ENCODE measurements around the gene TPCN2.

The TPCN2 gene

GRCh38 chr11:69008737-69009440 is 39.8 kb upstream of the TPCN2 start:
- peaks cover 39 to 51% (median 43%) of the 10 kb centered on the region in 3 donors for H3K36me3 ChIP-seq
- intact Hi-C loops (cut with DNase I; ENCODE audit: low total_unique reads) = loop anchor here (5.0 to 10.0 kb wide), 2 partner anchors 78 to 84 kb away; no protein-coding TSS in a partner anchor
- H3K9me3 ChIP-seq = no peaks in the 10 kb centered on the region
- H3K4me1 ChIP-seq = peaks cover 9 to 82% (median 66%) of the 10 kb centered on the region in 4 donors
- peak overlapping the region; percentile 70 to 81 for H3K4me3 ChIP-seq
- peak; percentile 92 to 97 for DNase-seq
- H3K27me3 ChIP-seq = no peaks in the 10 kb centered on the region
- TF ChIP-seq CTCF (IDR thresholded peaks at IDR 0.05) = no peak
- peak overlapping the region; percentile 91 to 93 for H3K27ac ChIP-seq

DNA sequence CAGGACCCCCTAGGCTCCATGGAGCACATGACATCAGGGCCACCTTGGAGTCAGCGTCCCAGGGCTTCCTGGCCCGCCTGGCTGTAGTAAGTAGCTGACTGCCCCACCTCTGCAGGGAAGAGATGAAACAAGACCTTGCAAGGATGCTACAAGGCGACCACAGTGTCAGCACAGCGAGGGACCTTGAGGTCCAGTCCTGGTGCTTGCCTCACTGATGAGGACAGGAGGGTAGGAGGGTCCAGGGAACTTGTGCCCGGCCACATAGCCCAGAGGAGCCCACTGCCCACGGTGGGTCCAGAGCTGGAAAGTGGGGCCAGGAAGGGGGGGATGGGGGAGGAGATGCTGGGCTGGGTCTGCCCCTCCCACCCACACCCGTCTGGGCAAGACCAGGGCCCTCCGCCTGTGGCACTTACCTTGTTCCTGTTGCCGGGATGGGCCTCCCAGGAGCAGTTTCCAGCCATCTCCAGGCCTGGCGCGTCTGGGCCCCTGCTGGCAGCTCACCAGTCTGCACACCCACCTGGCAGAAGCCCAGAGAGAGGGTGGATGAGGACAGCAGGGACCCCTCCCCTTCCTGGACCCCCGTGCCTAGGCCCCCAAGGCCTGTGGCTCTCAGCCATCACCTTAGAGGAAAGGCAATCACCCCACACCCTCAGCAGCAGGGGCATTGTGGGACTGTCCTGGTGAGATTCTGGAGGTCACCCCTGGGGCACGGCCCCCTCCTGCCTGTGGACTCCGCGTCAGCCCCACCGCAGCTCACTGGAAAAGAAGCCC is 39.1 kb upstream of the TPCN2 start:
- TF ChIP-seq CTCF (IDR thresholded peaks at IDR 0.05) = no peak
- DNase-seq = peak in 1 of 2 donors; percentile 69
- peaks cover 32 to 43% (median 36%) of the 10 kb centered on the region in 3 donors for H3K36me3 ChIP-seq
- peak overlapping the region; percentile 91 to 93 for H3K27ac ChIP-seq
- no peaks in the 10 kb centered on the region for H3K27me3 ChIP-seq
- peak overlapping the region; percentile 70 to 81 for H3K4me3 ChIP-seq
- no peaks in the 10 kb centered on the region for H3K9me3 ChIP-seq
- intact Hi-C loops (cut with DNase I; ENCODE audit: low total_unique reads) = loop anchor here (5.0 to 10.0 kb wide), 3 partner anchors 38 to 85 kb away; partner anchors contain the start of gene TPCN2
- peaks cover 13 to 83% (median 68%) of the 10 kb centered on the region in 4 donors for H3K4me1 ChIP-seq

- peaks cover 24 to 35% (median 28%) of the 10 kb centered on the region in 3 donors for H3K36me3 ChIP-seq
- H3K27ac ChIP-seq = peak overlapping the region; percentile 91 to 93
- no peaks in the 10 kb centered on the region for H3K9me3 ChIP-seq
- no peak for DNase-seq
- peaks cover 13 to 80% (median 64%) of the 10 kb centered on the region in 4 donors for H3K4me1 ChIP-seq
- intact Hi-C loops (cut with DNase I; ENCODE audit: low total_unique reads) = loop anchor here (5.0 kb wide), 1 partner anchor 37 kb away; the partner anchor contains the start of gene TPCN2
- no peaks in the 10 kb centered on the region for H3K27me3 ChIP-seq
- TF ChIP-seq CTCF (IDR thresholded peaks at IDR 0.05) = no peak
- H3K4me3 ChIP-seq = peak overlapping the region; percentile 70 to 81
Observed at GRCh38 chr11:69010361-69010891, 38.3 kb upstream of the TPCN2 start.

DNA sequence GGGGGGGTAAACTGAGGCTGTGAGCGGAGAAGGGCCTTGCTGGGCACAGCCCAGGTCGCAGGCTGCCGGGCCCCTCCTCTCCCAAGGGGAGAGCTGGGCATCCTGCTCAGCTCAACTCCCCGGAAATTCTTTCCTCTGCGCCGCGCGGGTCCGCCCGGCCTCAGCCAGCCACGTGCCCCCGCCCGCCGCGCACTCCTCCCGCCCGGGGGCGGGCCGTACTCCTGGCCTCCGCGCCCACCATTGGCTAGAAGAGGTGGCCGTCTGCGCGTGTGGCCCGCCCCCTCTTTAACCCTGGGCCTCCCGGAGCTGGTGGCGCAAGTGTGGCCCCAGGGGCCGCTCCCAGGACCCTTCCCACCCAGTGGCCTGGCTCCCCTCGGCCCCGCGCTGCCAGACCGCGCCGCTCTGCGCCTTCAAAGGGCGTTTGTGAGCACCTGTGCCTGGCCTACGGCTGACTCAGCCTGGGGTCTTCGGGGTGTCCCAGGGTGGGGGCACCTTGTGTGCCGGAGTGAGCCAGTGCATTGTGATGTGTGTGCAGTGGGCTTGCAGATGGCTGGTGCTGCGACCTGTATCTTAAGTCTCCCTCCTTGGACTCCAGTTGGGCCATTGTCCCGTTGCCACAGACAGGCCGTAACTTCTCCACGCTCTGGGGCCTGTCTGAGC is 37.6 kb upstream of the TPCN2 start:
- Histone ChIP-seq H3K9me3 (no peaks in the 10 kb centered on the region), H3K27me3 (no peaks in the 10 kb centered on the region), H3K4me3 (peak overlapping the region; percentile 70 to 81), H3K27ac (peak overlapping the region; percentile 91 to 93), H3K4me1 (peaks cover 13 to 74% (median 60%) of the 10 kb centered on the region in 4 donors), H3K36me3 (peaks cover 17 to 29% (median 21%) of the 10 kb centered on the region in 3 donors)
- TF ChIP-seq CTCF (IDR thresholded peaks at IDR 0.05) = no peak
- intact Hi-C loops (cut with DNase I; ENCODE audit: low total_unique reads) = loop anchor here (5.0 kb wide), 1 partner anchor 36 kb away; the partner anchor contains the start of gene TPCN2
- DNase-seq = peak; percentile 78 to 93

- Histone ChIP-seq H3K4me3 (peak overlapping the region; percentile 70 to 81), H3K27ac (peak overlapping the region; percentile 91 to 93), H3K4me1 (peaks cover 13 to 70% (median 59%) of the 10 kb centered on the region in 4 donors), H3K9me3 (no peaks in the 10 kb centered on the region), H3K36me3 (peaks cover 13 to 24% (median 16%) of the 10 kb centered on the region in 3 donors), H3K27me3 (no peaks in the 10 kb centered on the region)
- intact Hi-C loops (cut with DNase I; ENCODE audit: low total_unique reads) = loop anchor here (5.0 kb wide), 1 partner anchor 36 kb away; the partner anchor contains the start of gene TPCN2
- no peak for TF ChIP-seq CTCF (IDR thresholded peaks at IDR 0.05)
- DNase-seq = no peak
Observed at GRCh38 chr11:69011624-69012091, 37.1 kb upstream of the TPCN2 start.

All from tibial artery (tissue), 4 donors.